ENCODE data around the gene RRP36. TPM values are rescaled to one million over a fixed set of nuclear protein-coding genes. Genes with fewer than 3 reads are reported as not detected.

Gene RRP36
- total RNA-seq, 1 experiment from 2014 or later: 79.1 TPM

Other genes with a start within 250 kb of the RRP36 start
- 1.9 TPM in 2 replicates for gene BICRAL, start 239.6 kb upstream of the RRP36 start, total RNA-seq (2014; rRNA removed; shearing (Covaris generic); ENCODE audit: low replicate concordance)
- 116 and 181 TPM in 2 replicates for gene RPL7L1, start 142.0 kb upstream of the RRP36 start, total RNA-seq (2014; rRNA removed; shearing (Covaris generic); ENCODE audit: low replicate concordance)
- gene PTCRA, start 105.6 kb upstream of the RRP36 start, total RNA-seq (2014; rRNA removed; shearing (Covaris generic); ENCODE audit: low replicate concordance): not detected in 2 replicates
- gene CNPY3, start 92.1 kb upstream of the RRP36 start, total RNA-seq (2014; rRNA removed; shearing (Covaris generic); ENCODE audit: low replicate concordance): 69.2 and 70.4 TPM in 2 replicates
- 1.5 TPM in 1 of 2 replicates, not detected in the other for gene GNMT, start 60.9 kb upstream of the RRP36 start, total RNA-seq (2014; rRNA removed; shearing (Covaris generic); ENCODE audit: low replicate concordance)
- 29.2 and 31.4 TPM in 2 replicates for gene PEX6, start 42.4 kb upstream of the RRP36 start, total RNA-seq (2014; rRNA removed; shearing (Covaris generic); ENCODE audit: low replicate concordance)
- gene PPP2R5D, start 37.1 kb upstream of the RRP36 start, total RNA-seq (2014; rRNA removed; shearing (Covaris generic); ENCODE audit: low replicate concordance): 41.1 and 50.7 TPM in 2 replicates
- gene MEA1, start 7.7 kb upstream of the RRP36 start, total RNA-seq (2014; rRNA removed; shearing (Covaris generic); ENCODE audit: low replicate concordance): 192 and 200 TPM in 2 replicates
- gene KLHDC3, start 7.4 kb upstream of the RRP36 start, total RNA-seq (2014; rRNA removed; shearing (Covaris generic); ENCODE audit: low replicate concordance): 140 and 145 TPM in 2 replicates
- 39.2 TPM in 2 replicates for gene CUL7, start 32.2 kb downstream of the RRP36 start, total RNA-seq (2014; rRNA removed; shearing (Covaris generic); ENCODE audit: low replicate concordance)
- gene MRPL2, start 37.8 kb downstream of the RRP36 start, total RNA-seq (2014; rRNA removed; shearing (Covaris generic); ENCODE audit: low replicate concordance): 47.5 and 50.5 TPM in 2 replicates
- gene KLC4, start 38.0 kb downstream of the RRP36 start, total RNA-seq (2014; rRNA removed; shearing (Covaris generic); ENCODE audit: low replicate concordance): 49.3 and 61.6 TPM in 2 replicates
- 45.4 and 69.5 TPM in 2 replicates for gene PTK7, start 54.7 kb downstream of the RRP36 start, total RNA-seq (2014; rRNA removed; shearing (Covaris generic); ENCODE audit: low replicate concordance)
- gene SRF, start 149.6 kb downstream of the RRP36 start, total RNA-seq (2014; rRNA removed; shearing (Covaris generic); ENCODE audit: low replicate concordance): 16.4 and 26.1 TPM in 2 replicates
- gene CUL9, start 160.6 kb downstream of the RRP36 start, total RNA-seq (2014; rRNA removed; shearing (Covaris generic); ENCODE audit: low replicate concordance): 10.6 and 15.7 TPM in 2 replicates
- 187 and 194 TPM in 2 replicates for gene DNPH1, start 207.9 kb downstream of the RRP36 start, total RNA-seq (2014; rRNA removed; shearing (Covaris generic); ENCODE audit: low replicate concordance)
- not detected in 2 replicates for gene TTBK1, start 221.9 kb downstream of the RRP36 start, total RNA-seq (2014; rRNA removed; shearing (Covaris generic); ENCODE audit: low replicate concordance)